Thyroid gland (tissue), 4 donors: ENCODE data around the gene MYMK.

Experiments used
- CTCF ChIP-seq, 6 experiments: fragments of 200-600 bp in 3 of 6; fragments of 450-650 bp in 3 of 6; sonication (generic) in 3 of 6; IDR thresholded peaks; one replicate each; pipeline ENCODE4 v1.5.1; 2016 to 2019; ENCODE audit warnings: antibody characterized with exemption in 6 of 6, mild to moderate bottlenecking in 2 of 6, inconsistent platforms in 1 of 6, moderate library complexity in 1 of 6
- POLR2A ChIP-seq, 2 donors: fragments of 450-650 bp; IDR thresholded peaks; one replicate each; pipeline ENCODE4 v1.6.1; 2017; ENCODE audit warnings: antibody characterized with exemption in 2 of 2, mild to moderate bottlenecking in 2 of 2, moderate library complexity in 1 of 2

GRCh38 chr9:133563291-133563796 lies 38.6 kb upstream of the MYMK start:
- no peak for TF ChIP-seq POLR2A (IDR thresholded peaks at IDR 0.05)
- TF ChIP-seq CTCF (IDR thresholded peaks at IDR 0.05): no peak
